ENCODE data around the gene NFAM1.

- TF ChIP-seq CTCF (IDR thresholded peaks at IDR 0.05; ENCODE audit: extremely low read depth in 1 of 2, insufficient read depth in 1 of 2, low read depth in 1 of 2, low read length in 2 of 2), result no peak
- TF ChIP-seq POLR2A (IDR thresholded peaks at IDR 0.05; ENCODE audit: low read depth, low read length), result no peak
- TF ChIP-seq FOS (IDR thresholded peaks at IDR 0.05; ENCODE audit: borderline replicate concordance, insufficient read depth, low read length), result no peak
- TF ChIP-seq EZH2 (IDR thresholded peaks at IDR 0.05; ENCODE audit: borderline replicate concordance, low read depth, low read length, severe bottlenecking), result no peak
- no peak for TF ChIP-seq POLR2AphosphoS5 (IDR thresholded peaks at IDR 0.05; ENCODE audit: insufficient read depth, low read depth, low read length)
Measured at GRCh38 chr22:42425337-42425988, 6.7 kb downstream of the NFAM1 start.

Measured in endothelial cell of umbilical vein (primary cell).